HG03521 (cell line): ENCODE results near the gene MAP3K3.

Experiments used
- ATAC-seq: cut with Tn5 transposase; IDR thresholded peaks from one replicate; pipeline ENCODE4 v1.9.1; 2021; ENCODE audit warnings: mild to moderate bottlenecking, moderate library complexity; ENCODE audit not compliant: unreplicated experiment

Gene MAP3K3

DNA sequence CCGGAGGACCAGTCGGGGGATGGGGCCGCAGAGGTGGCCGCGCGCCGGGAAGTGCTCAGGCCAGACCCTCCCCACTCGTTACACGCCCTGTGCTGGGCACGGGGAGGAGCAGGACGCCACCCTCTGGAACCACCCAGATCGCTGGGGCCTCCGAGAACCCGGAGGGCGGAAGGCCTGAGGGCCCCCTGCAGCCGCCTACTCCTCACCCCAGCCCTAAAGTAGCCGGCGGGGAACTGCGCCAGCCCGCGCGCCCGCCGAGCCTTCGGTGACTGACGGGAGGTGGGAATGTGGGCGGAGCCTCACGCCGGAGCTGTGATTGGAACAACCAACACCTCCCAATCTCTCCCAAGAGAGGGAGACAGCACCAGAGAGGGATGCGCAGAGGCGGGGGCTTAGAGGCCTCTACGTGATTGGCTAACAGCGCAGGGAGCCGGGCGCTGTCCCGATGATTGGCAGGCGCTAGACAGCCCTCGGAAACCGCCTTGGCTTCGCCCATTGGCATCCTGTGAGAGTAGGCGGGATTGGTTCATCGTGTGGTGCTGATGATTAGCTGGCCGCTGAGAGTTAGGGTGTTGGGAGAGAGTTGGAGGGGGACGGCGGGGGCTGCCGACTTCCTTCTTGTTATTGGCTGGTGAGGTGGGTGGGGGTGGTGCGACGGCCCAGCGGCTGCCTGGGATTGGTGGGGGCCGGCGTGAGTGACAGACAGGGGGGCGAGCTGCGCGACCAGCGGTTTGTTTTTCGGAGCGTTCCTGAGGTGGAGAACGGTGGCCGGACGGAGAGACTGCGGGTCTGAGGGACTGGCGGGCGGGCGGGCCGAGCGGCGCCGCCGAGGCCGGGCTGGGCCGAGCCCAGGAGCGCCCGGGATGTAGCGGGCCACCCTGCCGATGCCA lies at the start of gene MAP3K3:
TSS of gene MAP3K3 (plus strand) at position 734 of the 890 bp plus-strand sequence. CDS start 343 bp downstream, outside the sequence.
- ATAC-seq, result peak; percentile 83

DNA sequence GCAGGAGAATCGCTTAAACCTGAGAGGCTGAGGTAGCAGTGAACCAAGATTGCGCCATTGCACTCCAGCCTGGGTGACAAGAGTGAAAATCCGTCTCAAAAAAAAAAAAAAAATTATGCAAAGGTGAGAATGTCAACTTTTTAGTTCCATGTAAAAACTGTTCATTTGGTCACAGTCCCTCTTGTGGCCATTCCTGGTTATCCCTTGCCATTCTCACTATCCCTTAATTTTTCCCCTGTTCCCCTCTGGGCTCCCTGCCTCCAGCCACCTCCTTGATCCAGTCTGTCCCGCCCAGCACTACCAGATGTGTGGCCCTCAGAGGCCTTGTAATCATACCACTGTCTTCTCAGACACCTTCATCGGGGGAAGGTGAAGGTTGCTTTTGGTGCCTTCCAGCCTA lies 48.6 kb upstream of the MAP3K3 start:
- ATAC-seq, result no peak

GRCh38 chr17:63578027-63578768 lies 44.0 kb upstream of the MAP3K3 start:
- no peak for ATAC-seq

DNA sequence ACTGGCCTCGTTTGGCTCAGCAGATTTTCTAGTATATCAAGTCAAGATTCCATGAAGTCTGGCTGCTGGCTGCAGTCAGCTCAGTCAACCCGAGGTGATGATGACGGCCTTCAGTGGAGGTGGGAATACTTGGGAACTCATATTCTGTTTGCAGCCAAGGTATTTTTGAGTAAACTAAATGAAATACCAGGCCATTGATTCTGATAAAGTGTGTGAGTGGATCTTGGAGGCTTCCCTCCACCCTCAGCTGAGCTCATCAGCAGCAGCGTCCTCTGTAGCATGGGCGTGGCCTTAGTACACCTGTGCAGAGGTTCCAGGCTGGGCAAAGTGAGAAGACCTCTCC lies 43.5 kb upstream of the MAP3K3 start:
- no peak for ATAC-seq

DNA sequence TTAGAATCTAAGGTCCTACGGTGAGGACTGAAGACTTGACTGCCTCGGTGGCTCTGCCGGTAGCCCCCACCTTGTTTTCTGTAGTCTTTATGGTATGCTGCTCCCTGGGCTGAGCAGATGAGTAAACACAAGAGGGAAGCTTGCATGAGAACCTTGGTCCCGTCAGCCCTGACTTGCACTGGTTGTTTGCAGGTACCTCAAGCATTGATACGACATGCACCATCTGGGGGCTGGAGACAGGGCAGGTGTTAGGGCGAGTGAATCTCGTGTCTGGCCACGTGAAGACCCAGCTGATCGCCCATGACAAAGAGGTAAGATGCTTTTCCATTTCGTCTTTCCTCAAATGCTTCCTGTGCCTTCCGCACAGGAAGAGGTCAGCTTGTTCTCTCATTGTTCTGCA lies 42.6 kb upstream of the MAP3K3 start:
- no peak for ATAC-seq

DNA sequence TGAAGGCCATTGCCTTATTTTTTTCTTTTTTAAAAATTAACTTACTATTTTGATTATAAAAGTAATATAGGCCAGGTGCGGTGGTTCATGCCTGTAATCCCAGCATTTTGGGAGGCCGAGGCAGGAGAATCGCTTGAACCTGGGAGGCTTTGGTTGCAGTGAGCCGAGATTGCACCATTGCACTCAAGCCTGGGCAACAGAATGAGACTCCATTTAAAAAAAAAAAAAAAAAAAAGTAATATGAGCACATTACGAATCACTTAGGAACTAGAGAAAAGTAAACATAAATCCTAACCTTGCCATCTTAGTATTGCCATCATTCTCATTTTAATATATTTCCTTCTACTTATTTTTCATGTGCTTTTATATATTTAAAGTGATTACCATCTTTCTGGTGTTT lies 34.4 kb upstream of the MAP3K3 start:
- no peak for ATAC-seq

DNA sequence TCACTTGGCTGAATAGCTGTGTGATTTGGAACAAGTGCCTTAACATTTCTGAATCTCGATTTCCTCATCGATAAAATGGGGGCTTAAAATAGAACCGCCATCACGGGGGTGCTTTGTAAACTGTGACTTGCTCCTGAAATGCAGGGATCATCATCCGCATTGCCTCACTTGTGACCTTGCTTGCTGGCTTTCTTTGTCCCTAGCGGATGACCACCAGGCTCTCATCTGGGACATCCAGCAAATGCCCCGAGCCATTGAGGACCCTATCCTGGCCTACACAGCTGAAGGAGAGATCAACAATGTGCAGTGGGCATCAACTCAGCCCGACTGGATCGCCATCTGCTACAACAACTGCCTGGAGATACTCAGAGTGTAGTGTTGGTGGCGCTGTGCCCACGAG lies 33.4 kb upstream of the MAP3K3 start:
- ATAC-seq, result no peak

DNA sequence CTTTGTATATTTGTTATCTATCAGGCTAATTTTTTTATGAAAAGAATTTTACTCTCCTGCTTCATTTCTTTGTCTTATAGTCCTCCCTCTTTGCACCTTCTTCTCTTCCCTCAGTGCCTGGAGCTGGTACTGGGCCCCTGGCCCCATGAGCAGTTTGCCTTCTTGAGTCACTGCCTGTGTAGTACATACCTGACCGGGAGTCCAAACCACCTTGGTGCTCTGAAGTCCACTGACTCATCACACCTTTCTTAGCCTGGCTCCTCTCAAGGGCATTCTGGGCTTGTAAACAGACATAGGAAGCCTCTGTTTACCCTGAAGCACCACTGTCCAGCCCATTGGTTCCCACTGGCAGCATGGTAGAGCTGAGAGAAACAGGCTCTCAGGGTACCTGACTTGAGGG lies 32.6 kb upstream of the MAP3K3 start:
- ATAC-seq, result no peak

DNA sequence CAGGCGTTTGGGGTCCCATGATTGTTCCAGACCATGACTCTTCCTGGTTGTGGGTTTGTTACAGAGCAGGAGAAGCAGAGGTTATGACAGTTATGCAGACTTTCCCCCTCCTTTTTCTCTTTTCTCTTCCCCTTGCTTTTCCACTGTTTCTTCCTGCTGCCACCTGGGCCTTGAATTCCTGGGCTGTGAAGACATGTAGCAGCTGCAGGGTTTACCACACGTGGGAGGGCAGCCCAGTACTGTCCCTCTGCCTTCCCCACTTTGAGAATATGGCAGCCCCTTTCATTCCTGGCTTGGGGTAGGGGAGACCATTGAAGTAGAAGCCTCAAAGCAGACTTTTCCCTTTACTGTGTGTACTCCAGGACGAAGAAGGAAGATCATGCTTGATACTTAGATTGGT lies 29.4 kb upstream of the MAP3K3 start:
- ATAC-seq, result no peak

DNA sequence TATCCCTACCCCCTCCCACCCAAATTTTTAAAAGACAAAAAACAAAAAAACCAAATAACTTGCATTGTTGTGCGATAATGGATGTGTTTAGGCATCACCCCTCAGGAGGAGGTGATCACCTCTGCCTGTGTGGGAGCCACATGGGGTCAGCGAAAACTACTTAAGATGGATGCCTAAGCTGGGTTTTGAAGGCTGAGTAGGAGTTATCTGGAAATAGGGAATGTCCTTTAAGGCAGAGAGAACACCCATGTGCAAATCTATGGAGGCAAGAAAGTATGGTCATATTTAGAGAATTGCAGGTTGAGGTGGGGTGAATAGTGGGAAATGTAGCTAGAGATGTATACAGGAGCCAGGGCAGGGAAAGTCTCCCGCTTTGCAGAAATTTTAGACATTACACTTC lies 27.1 kb upstream of the MAP3K3 start:
- no peak for ATAC-seq

DNA sequence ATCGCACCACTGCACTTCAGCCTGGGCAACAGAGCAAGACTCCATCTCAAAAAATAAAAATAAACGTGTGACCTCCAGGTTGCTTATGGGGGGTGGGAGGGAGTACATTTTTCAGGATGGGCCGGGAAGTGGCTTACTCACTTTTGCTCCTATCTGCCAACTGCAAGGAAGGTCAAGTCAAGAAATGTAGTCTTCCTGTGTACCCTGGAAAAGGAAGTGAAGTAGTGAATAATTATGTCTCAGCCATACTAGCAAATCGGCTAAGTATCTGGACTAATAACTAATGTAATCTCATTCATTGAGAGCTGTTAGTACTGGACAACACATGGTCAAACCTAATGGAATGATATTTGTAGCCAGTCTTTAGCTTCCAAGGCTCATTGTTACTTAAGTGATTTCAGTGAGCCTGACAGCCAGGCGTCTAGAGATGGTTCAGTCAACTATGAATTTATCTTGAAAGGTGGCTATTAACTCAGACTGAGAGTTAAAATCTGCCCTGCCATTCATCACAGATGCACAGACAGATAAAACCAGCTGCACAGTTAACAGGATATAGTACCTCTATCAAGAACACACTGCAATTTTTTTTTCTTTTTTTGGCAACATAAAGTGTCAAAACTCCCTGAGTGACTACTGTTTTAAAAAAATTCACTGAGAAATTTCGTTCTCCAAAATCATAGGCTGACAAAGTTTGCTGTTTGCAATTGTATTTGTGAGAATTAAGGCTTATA lies 25.2 kb upstream of the MAP3K3 start:
- no peak for ATAC-seq

- no peak for ATAC-seq
Measured at GRCh38 chr17:63598281-63598680, 23.9 kb upstream of the MAP3K3 start.

GRCh38 chr17:63600569-63601438 lies 21.4 kb upstream of the MAP3K3 start, which contains the start of gene TACO1:
TSS of gene TACO1 (plus strand) at chr17:63600895. CDS start at chr17:63601084, 189 bp downstream.
- peak; percentile 96 for ATAC-seq

GRCh38 chr17:63601439-63602371 lies 20.5 kb upstream of the MAP3K3 start:
- no peak for ATAC-seq

GRCh38 chr17:63609816-63610573 lies 12.2 kb upstream of the MAP3K3 start:
- no peak for ATAC-seq

DNA sequence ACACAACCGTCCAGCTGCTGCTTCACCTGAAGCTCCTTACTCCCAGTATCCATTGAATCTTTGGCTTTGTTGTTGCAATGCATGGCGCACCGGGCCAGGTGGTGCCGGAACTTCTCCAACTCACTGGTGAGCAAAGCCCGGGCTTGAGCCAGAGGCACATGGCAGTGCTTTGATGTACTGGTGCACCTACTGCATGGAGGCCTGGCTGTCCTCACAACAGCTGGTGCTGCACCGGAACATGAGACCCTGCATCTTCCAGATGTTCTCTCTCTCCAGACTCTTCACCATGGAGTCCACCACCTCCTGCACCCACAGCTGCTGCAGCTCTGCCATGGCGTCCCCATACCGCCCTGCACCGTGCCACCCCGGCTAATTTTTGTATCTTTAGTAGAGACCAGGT lies 11.4 kb upstream of the MAP3K3 start:
- ATAC-seq, result no peak

DNA sequence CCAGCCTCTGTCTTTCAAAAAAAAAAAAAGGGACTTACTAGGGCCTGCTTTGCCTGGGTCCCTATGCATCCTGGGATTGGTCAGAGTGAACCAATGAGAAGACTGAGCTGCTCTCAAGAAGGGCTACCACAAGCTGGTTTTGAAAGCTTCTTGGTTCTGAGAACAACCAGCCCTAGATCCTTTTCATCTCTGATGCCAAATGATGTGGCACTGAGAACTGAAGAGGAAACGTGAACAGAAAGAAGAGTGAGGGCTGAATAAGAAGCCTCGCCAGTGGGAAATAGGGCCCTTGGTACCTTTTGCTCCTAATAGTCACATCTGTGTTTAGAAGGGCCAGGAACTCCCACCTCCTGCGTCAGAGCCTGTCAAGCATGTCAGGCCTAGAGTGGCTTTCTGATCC lies 10.9 kb upstream of the MAP3K3 start:
- no peak for ATAC-seq

DNA sequence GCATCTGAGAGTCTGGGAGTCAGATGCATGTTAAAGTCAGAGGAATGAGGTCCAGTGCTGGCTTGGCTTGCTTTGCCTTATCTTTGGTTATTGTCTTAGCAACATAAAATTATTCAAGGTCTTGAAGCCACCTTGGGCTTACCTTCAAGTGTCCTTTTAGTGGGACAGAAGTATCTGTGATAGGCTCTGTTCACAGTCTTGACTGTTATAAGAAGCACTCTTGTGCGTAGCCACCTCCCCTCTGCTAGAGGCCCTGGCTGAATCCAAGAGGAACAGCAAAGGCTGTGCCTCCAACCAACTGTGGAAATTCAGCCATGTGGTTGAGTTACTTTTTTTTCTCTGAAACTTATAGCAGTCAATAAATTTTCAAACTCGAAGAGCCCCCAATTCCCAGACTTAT lies 8.6 kb upstream of the MAP3K3 start:
- ATAC-seq, result no peak

DNA sequence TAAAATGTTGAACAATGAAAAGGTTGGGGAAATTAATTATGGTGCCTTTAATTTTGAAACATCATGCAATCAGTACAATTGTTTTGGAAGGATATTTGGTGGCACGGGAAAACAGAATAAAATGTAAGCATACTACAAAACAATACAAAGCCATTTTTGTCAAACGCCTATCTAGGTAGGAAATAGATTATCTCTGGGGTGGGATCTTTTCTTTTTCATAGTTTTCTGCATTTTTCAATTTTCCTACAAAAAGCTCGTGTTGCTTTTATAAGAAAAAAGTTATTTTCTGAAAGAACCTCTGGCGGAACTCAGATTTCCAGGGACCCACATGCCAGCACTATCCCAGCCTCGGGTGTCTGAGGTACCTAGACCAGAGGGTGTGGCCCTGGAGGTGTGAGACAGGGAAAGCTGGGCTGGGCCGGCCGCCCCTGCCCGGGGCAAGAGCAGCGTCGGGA lies 961 bp upstream of the MAP3K3 start:
- ATAC-seq, result no peak
